Neural progenitor cell (in vitro differentiated cells): ENCODE data around the gene SLC17A4. TPM values are rescaled to one million over a fixed set of nuclear protein-coding genes. Genes with fewer than 3 reads are reported as not detected.

ENCODE experiments used
- DNase-seq: peaks from one replicate; pipeline ENCODE4 v3.0.0-alpha.2; 2016; ENCODE audit warnings: low spot score
- H2AFZ ChIP-seq: fragments of 200-600 bp; sonication (generic); replicated peaks from 2 replicates; pipeline ENCODE4 v1.6.1; 2016; ENCODE audit warnings: antibody characterized with exemption
- H3F3A ChIP-seq: fragments of 200-600 bp; sonication (generic); 2 replicates; pipeline ENCODE4 v1.6.1; 2016; ENCODE audit warnings: antibody characterized with exemption, low read depth
- H3K27ac ChIP-seq: fragments of 200-600 bp; sonication (generic); 2 replicates; pipeline ENCODE4 v1.5.1; 2016; ENCODE audit warnings: mild to moderate bottlenecking
- H3K27me3 ChIP-seq: fragments of 200-600 bp; sonication (generic); 2 replicates; pipeline ENCODE4 v1.6.1; 2016; ENCODE audit warnings: mild to moderate bottlenecking, moderate library complexity
- H3K36me3 ChIP-seq: fragments of 200-600 bp; sonication (generic); 2 replicates; pipeline ENCODE4 v1.5.1; 2016
- H3K4me1 ChIP-seq: fragments of 200-600 bp; sonication (generic); 2 replicates; pipeline ENCODE4 v1.6.1; 2016; ENCODE audit warnings: mixed run types
- H3K4me2 ChIP-seq: fragments of 200-600 bp; sonication (generic); 2 replicates; pipeline ENCODE4 v1.6.1; 2016
- H3K4me3 ChIP-seq: fragments of 200-600 bp; sonication (generic); 2 replicates; pipeline ENCODE4 v1.5.1; 2016
- H3K79me2 ChIP-seq: fragments of 200-600 bp; sonication (generic); 2 replicates; pipeline ENCODE4 v1.6.1; 2016; ENCODE audit warnings: low read depth
- H3K9ac ChIP-seq: fragments of 200-600 bp; sonication (generic); 2 replicates; pipeline ENCODE4 v1.6.1; 2016
- H3K9me3 ChIP-seq: fragments of 200-600 bp; sonication (generic); 2 replicates; pipeline ENCODE4 v1.5.1; 2016; ENCODE audit warnings: low read depth
- H4K20me1 ChIP-seq: fragments of 200-600 bp; sonication (generic); 2 replicates; pipeline ENCODE4 v1.6.1; 2016; ENCODE audit warnings: low read depth
- H3K27ac Mint-ChIP-seq: 3 replicates; pipeline ENCODE4 v1.8.0; 2021; ENCODE audit warnings: mixed read lengths
- H3K27me3 Mint-ChIP-seq: 2 replicates; pipeline ENCODE4 v1.8.0; 2022; ENCODE audit warnings: low read depth, mild to moderate bottlenecking, inconsistent platforms, moderate library complexity, mixed read lengths; ENCODE audit not compliant: insufficient read depth
- H3K36me3 Mint-ChIP-seq: 3 replicates; pipeline ENCODE4 v1.8.0; 2021; ENCODE audit warnings: mixed read lengths
- H3K4me1 Mint-ChIP-seq: 3 replicates; pipeline ENCODE4 v1.8.0; 2021; ENCODE audit warnings: mixed read lengths
- H3K4me3 Mint-ChIP-seq: 3 replicates; pipeline ENCODE4 v1.8.0; 2021; ENCODE audit warnings: mild to moderate bottlenecking, moderate library complexity, mixed read lengths
- H3K9me3 Mint-ChIP-seq: 3 replicates; pipeline ENCODE4 v1.8.0; 2020; ENCODE audit warnings: mixed read lengths
- CTCF ChIP-seq: fragments of 200-600 bp; sonication (generic); IDR thresholded peaks from 2 replicates; pipeline ENCODE4 v1.5.1; 2017; ENCODE audit warnings: antibody characterized with exemption, mild to moderate bottlenecking
- EZH2 ChIP-seq: fragments of 200-600 bp; sonication (generic); IDR thresholded peaks from 2 replicates; pipeline ENCODE4 v1.6.1; 2017; ENCODE audit warnings: antibody characterized with exemption, mild to moderate bottlenecking, moderate library complexity
- EZH2phosphoT487 ChIP-seq: fragments of 200-600 bp; sonication (generic); IDR thresholded peaks from 2 replicates; pipeline ENCODE4 v1.6.1; 2017; ENCODE audit warnings: antibody characterized with exemption
- total RNA-seq: library from RNA; depleted of rRNA; stranded (reverse); fragments of >200 nt; gene quantifications from 2 replicates; pipeline ENCODE4 v1.2.3, GENCODE V29; 2015; ENCODE audit warnings: low replicate concordance

SLC17A4 gene
- total RNA-seq, 1 donor from 2014 or later = not detected

GRCh38 chr6:25757936-25758642 lies 3.5 kb downstream of the SLC17A4 start:
- Histone ChIP-seq H3F3A (no peaks in the 10 kb centered on the region), H3K9ac (no peak overlapping the region), H3K36me3 (no peaks in the 10 kb centered on the region), H3K4me1 (no peaks in the 10 kb centered on the region), H3K27me3 (no peaks in the 10 kb centered on the region), H4K20me1 (no peaks in the 10 kb centered on the region), H2AFZ (no peak overlapping the region), H3K4me2 (no peak overlapping the region), H3K4me3 (no peak overlapping the region), H3K79me2 (no peaks in the 10 kb centered on the region), H3K9me3 (no peaks in the 10 kb centered on the region), H3K27ac (no peak overlapping the region)
- DNase-seq = no peak
- Mint-ChIP-seq H3K9me3 (no peaks in the 10 kb centered on the region), H3K27ac (no peak overlapping the region), H3K36me3 (no peaks in the 10 kb centered on the region), H3K4me1 (no peaks in the 10 kb centered on the region), H3K4me3 (no peak overlapping the region), H3K27me3 (peaks cover 4% of the 10 kb centered on the region)
- no peak for TF ChIP-seq EZH2phosphoT487
- TF ChIP-seq CTCF = no peak
- no peak for TF ChIP-seq EZH2

- no peaks in the 10 kb centered on the region for H4K20me1 ChIP-seq
Measured at GRCh38 chr6:25764611-25765010, 10.1 kb downstream of the SLC17A4 start.

GRCh38 chr6:25768566-25768965 lies 14.0 kb downstream of the SLC17A4 start:
- no peaks in the 10 kb centered on the region for H3K4me1 ChIP-seq
- Mint-ChIP-seq H3K9me3 (no peaks in the 10 kb centered on the region), H3K4me3 (no peak overlapping the region), H3K27me3 (peaks cover 7% of the 10 kb centered on the region), H3K4me1 (peaks cover 16% of the 10 kb centered on the region), H3K27ac (no peak overlapping the region), H3K36me3 (no peaks in the 10 kb centered on the region)
- no peak overlapping the region for H3K4me3 ChIP-seq
- no peaks in the 10 kb centered on the region for H3K9me3 ChIP-seq
- no peaks in the 10 kb centered on the region for H4K20me1 ChIP-seq
- H2AFZ ChIP-seq = no peak overlapping the region
- H3K79me2 ChIP-seq = no peaks in the 10 kb centered on the region
- H3K9ac ChIP-seq = no peak overlapping the region
- TF ChIP-seq CTCF (no peak), EZH2phosphoT487 (no peak), EZH2 (no peak)
- H3K4me2 ChIP-seq = no peak overlapping the region
- H3K27ac ChIP-seq = no peak overlapping the region
- H3F3A ChIP-seq = no peaks in the 10 kb centered on the region
- no peaks in the 10 kb centered on the region for H3K27me3 ChIP-seq
- no peaks in the 10 kb centered on the region for H3K36me3 ChIP-seq
- no peak for DNase-seq

More at GRCh38 chr6:25764611-25765010, 10.1 kb downstream of the SLC17A4 start:
- Histone ChIP-seq H3K27me3 (no peaks in the 10 kb centered on the region), H3K4me3 (no peak overlapping the region), H2AFZ (peak overlapping the region; percentile 7), H3F3A (no peaks in the 10 kb centered on the region), H3K4me1 (no peaks in the 10 kb centered on the region), H3K79me2 (no peaks in the 10 kb centered on the region), H3K9me3 (no peaks in the 10 kb centered on the region), H3K4me2 (no peak overlapping the region), H3K27ac (no peak overlapping the region), H3K9ac (no peak overlapping the region), H3K36me3 (no peaks in the 10 kb centered on the region)
- H3K4me3 Mint-ChIP-seq = no peak overlapping the region
- no peaks in the 10 kb centered on the region for H3K9me3 Mint-ChIP-seq
- H3K4me1 Mint-ChIP-seq = peaks cover 11% of the 10 kb centered on the region
- H3K27ac Mint-ChIP-seq = no peak overlapping the region
- peaks cover 8% of the 10 kb centered on the region for H3K27me3 Mint-ChIP-seq
- TF ChIP-seq EZH2phosphoT487 (no peak), CTCF (no peak), EZH2 (no peak)
- DNase-seq = no peak
- no peaks in the 10 kb centered on the region for H3K36me3 Mint-ChIP-seq
